Measurements from ENCODE around the gene GTF3C1.

The GTF3C1 gene

DNA sequence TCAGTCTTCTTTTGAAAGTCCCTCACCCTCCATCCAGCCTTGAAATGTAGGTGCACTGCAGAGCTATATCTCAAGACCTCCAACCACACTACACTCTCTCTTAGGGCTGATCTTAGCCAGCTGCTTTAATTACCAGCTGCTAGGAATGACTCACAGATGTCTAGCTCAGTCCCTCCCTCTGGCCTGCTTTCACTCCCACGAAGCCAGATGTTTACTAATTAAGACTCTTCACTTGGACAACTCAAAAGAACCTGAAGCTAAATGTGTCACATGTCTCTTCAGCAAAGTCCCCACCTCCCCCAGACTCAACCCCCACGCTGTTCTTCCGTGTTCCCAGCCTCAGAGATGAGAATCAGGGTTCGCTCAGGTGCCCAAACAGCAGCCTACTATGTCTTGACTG is 2.6 kb downstream of the GTF3C1 start:
- Mint-ChIP-seq H3K4me1 (peaks cover 43% of the 10 kb centered on the region), H3K27ac (no peak overlapping the region), H3K36me3 (peaks cover 32% of the 10 kb centered on the region)

DNA sequence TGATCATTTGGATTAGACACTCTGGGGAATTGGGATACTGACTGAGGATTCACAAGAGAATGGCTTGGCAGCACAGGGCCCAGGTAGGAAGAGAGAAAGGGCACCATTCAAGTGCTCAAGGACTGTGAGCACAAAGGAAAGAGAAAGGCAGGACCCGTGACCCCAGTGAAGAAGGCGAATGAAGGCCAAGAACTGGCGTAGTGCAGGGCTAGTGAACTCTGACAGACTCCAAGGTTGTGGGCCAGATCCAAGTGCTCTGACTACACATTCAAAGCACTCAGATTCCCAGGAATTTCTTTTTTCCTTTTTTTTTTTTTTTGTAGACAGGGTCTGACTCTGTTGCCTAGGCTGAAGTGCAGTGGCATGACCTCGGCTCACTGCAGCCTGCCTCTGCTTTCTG is 5.0 kb downstream of the GTF3C1 start:
- Mint-ChIP-seq H3K9me3 (no peaks in the 10 kb centered on the region), H3K36me3 (peaks cover 52% of the 10 kb centered on the region), H3K27ac (no peak overlapping the region), H3K4me3 (no peak overlapping the region), H3K4me1 (peaks cover 28% of the 10 kb centered on the region), H3K27me3 (no peaks in the 10 kb centered on the region)
- no peak for ATAC-seq

More for the DNA sequence above, 2.6 kb downstream of the GTF3C1 start:
- no peak for ATAC-seq
- no peak overlapping the region for H3K4me3 Mint-ChIP-seq
- H3K9me3 Mint-ChIP-seq, result no peaks in the 10 kb centered on the region
- H3K27me3 Mint-ChIP-seq, result no peaks in the 10 kb centered on the region

GRCh38 chr16:27543801-27544200 is 5.9 kb downstream of the GTF3C1 start:
- peaks cover 27% of the 10 kb centered on the region for H3K4me1 Mint-ChIP-seq
- no peak for ATAC-seq
- H3K4me3 Mint-ChIP-seq, result no peak overlapping the region
- peaks cover 60% of the 10 kb centered on the region for H3K36me3 Mint-ChIP-seq
- no peaks in the 10 kb centered on the region for H3K9me3 Mint-ChIP-seq
- no peaks in the 10 kb centered on the region for H3K27me3 Mint-ChIP-seq
- no peak overlapping the region for H3K27ac Mint-ChIP-seq

DNA sequence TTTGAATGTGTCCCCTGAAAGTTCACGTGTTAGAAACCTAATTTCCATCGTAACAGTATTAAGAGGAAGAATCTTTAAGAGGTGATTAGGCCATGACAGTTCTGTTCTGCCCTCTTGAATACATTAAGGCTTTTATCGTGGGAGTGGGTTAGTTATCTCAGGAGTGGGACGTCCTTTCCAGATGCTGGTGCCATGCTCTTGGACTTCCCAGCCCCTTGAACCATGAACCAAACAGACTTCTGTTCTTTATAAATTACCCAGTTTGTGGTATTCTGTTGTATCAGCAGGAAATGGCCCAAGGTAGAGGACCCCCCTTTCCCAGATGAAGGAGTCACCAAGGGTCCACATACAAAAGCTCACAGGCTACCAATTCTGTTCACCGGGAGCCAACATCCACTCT is 10.1 kb downstream of the GTF3C1 start:
- H3K9me3 Mint-ChIP-seq, result no peaks in the 10 kb centered on the region
- H3K27me3 Mint-ChIP-seq, result no peaks in the 10 kb centered on the region
- no peak overlapping the region for H3K4me3 Mint-ChIP-seq
- peaks cover 74% of the 10 kb centered on the region for H3K36me3 Mint-ChIP-seq
- H3K27ac Mint-ChIP-seq, result no peak overlapping the region
- peaks cover 6% of the 10 kb centered on the region for H3K4me1 Mint-ChIP-seq
- ATAC-seq, result no peak

DNA sequence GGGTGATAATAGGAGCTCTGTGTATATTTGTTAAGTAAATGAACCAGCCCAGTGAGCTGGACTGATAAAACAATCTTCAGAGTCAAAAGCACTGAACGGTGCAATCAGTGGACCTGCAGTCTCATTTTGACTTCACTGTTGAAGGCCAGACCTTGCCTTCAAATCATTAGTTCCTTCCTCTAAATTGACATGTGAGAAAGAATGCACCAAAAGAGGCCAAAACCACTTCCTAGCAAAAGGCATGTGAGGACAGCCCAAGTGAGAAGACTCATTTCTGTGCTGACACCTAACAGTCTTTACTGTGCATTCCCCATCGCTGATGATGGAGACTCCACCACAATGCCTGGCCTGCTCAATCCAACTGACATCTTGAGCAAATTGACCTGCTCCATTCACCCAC is 10.6 kb downstream of the GTF3C1 start:
- peaks cover 6% of the 10 kb centered on the region for H3K4me1 Mint-ChIP-seq
- no peak overlapping the region for H3K4me3 Mint-ChIP-seq
- no peak overlapping the region for H3K27ac Mint-ChIP-seq
- H3K9me3 Mint-ChIP-seq, result no peaks in the 10 kb centered on the region
- H3K36me3 Mint-ChIP-seq, result peaks cover 72% of the 10 kb centered on the region
- no peak for ATAC-seq
- no peaks in the 10 kb centered on the region for H3K27me3 Mint-ChIP-seq

- H3K36me3 Mint-ChIP-seq, result peaks cover 72% of the 10 kb centered on the region
- H3K27ac Mint-ChIP-seq, result no peak overlapping the region
- H3K9me3 Mint-ChIP-seq, result no peaks in the 10 kb centered on the region
- no peak overlapping the region for H3K4me3 Mint-ChIP-seq
- no peaks in the 10 kb centered on the region for H3K27me3 Mint-ChIP-seq
- H3K4me1 Mint-ChIP-seq, result peaks cover 6% of the 10 kb centered on the region
- no peak for ATAC-seq
Measured at GRCh38 chr16:27538528-27538927, 11.2 kb downstream of the GTF3C1 start.

DNA sequence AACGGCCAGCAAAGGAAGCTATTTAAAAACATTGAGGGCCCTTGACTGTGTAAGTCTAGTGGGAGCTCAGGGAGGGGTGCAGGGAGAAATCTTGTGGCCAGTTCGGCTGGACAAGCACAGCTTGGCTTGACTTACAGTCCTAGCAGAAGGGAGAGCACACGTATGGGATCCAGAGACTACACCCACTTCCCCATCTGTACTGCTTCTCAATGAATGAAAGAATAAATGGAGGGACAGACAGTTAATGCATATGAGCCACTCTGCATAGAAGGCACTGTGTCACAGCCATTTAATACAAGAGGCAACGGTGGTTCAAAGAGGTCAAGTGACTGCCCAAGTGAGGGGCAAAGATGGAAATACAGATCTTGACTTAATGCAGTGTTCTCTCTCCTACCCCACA is 15.5 kb downstream of the GTF3C1 start:
- Mint-ChIP-seq H3K27me3 (no peaks in the 10 kb centered on the region), H3K9me3 (no peaks in the 10 kb centered on the region), H3K36me3 (peaks cover 71% of the 10 kb centered on the region), H3K4me1 (peaks cover 2% of the 10 kb centered on the region), H3K27ac (no peak overlapping the region), H3K4me3 (no peak overlapping the region)
- ATAC-seq, result no peak

DNA sequence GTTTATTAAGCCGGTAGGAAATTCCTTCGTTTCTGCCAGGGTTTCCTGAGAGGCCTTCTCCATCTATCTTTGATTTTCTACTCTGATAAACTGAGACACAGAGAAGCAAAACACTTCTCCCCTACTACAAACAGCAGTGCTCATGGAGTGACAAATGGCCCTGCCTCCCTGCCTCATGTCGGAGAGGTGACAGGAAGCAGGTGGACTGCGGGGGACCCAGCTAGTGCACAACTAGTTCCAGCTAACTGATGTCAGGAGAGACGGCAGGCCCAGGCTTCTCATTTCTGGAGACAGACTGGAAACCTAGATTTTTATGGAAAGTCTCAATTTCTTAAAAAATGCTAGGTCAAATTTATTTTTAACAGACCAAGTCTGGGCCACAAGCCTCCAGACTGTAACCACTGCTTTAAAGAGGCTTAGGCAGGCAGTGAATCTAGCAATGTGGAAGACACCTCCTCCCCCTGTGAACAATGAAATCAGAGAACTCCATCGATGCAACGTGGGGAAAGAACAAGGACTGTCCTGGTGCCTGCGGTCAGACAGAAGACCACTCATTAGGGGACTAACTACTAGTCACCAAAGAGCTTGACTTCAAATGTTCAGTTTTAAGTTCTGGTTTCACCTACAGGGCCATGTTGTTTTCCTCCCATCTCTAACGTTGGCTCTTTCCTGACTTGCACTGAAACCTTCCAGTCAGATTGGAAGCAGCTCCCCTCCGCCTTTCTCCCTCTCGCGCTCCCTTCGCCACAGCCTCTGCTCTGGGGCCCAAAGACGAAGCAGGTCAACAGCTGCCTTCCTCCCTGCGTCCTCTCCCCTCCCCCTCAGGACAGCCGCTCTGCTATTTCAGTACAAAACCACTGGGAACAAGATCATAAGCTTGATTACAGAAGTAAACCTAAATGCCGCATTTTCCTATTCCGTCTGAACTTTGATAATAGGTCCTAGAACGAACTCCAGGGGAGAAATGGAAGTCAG is 17.6 kb downstream of the GTF3C1 start:
- no peaks in the 10 kb centered on the region for H3K9me3 Mint-ChIP-seq
- no peak overlapping the region for H3K4me3 Mint-ChIP-seq
- ATAC-seq, result no peak
- H3K4me1 Mint-ChIP-seq, result no peaks in the 10 kb centered on the region
- no peak overlapping the region for H3K27ac Mint-ChIP-seq
- H3K36me3 Mint-ChIP-seq, result peaks cover 74% of the 10 kb centered on the region
- H3K27me3 Mint-ChIP-seq, result no peaks in the 10 kb centered on the region

DNA sequence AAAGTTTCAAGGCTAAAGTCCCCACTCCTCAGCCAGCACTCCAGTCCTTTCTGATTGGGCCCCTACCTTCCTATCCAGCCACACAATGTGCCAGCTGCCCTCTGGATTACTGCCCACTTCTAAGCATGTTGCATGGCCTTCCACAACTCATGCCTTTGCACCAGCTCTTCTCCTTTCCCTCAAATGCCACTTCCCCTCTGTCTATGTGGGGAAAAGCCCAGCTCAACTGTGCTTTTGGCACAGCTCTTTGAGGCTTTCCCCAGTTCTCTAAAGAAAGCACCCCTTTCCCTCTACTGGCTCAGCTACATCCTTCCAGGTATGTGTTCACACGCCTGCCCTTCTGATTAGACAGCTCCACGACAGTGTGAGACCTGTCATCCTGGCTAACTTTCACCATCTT is 18.5 kb downstream of the GTF3C1 start:
- no peaks in the 10 kb centered on the region for H3K9me3 Mint-ChIP-seq
- H3K27ac Mint-ChIP-seq, result no peak overlapping the region
- H3K27me3 Mint-ChIP-seq, result no peaks in the 10 kb centered on the region
- H3K4me1 Mint-ChIP-seq, result no peaks in the 10 kb centered on the region
- no peak overlapping the region for H3K4me3 Mint-ChIP-seq
- H3K36me3 Mint-ChIP-seq, result peaks cover 73% of the 10 kb centered on the region
- ATAC-seq, result no peak

- Mint-ChIP-seq H3K9me3 (no peaks in the 10 kb centered on the region), H3K36me3 (peaks cover 78% of the 10 kb centered on the region), H3K4me1 (no peaks in the 10 kb centered on the region), H3K27ac (no peak overlapping the region), H3K27me3 (no peaks in the 10 kb centered on the region), H3K4me3 (no peak overlapping the region)
- no peak for ATAC-seq
Measured at GRCh38 chr16:27529962-27530361, 19.8 kb downstream of the GTF3C1 start.

GRCh38 chr16:27528294-27528693 is 21.4 kb downstream of the GTF3C1 start:
- Mint-ChIP-seq H3K27me3 (no peaks in the 10 kb centered on the region), H3K36me3 (peaks cover 76% of the 10 kb centered on the region), H3K9me3 (no peaks in the 10 kb centered on the region), H3K4me3 (no peak overlapping the region), H3K4me1 (no peaks in the 10 kb centered on the region), H3K27ac (no peak overlapping the region)
- no peak for ATAC-seq

- H3K27ac Mint-ChIP-seq, result no peak overlapping the region
- H3K36me3 Mint-ChIP-seq, result peaks cover 81% of the 10 kb centered on the region
- no peak for ATAC-seq
- no peaks in the 10 kb centered on the region for H3K9me3 Mint-ChIP-seq
- no peaks in the 10 kb centered on the region for H3K4me1 Mint-ChIP-seq
- H3K27me3 Mint-ChIP-seq, result no peaks in the 10 kb centered on the region
- no peak overlapping the region for H3K4me3 Mint-ChIP-seq
Measured at GRCh38 chr16:27526180-27526579, 23.5 kb downstream of the GTF3C1 start.

GRCh38 chr16:27522173-27522707 is 27.5 kb downstream of the GTF3C1 start:
- Mint-ChIP-seq H3K4me3 (no peak overlapping the region), H3K4me1 (no peaks in the 10 kb centered on the region), H3K9me3 (no peaks in the 10 kb centered on the region), H3K36me3 (peaks cover 71% of the 10 kb centered on the region), H3K27me3 (no peaks in the 10 kb centered on the region), H3K27ac (no peak overlapping the region)
- no peak for ATAC-seq

GRCh38 chr16:27520982-27521673 is 28.6 kb downstream of the GTF3C1 start:
- H3K27me3 Mint-ChIP-seq, result no peaks in the 10 kb centered on the region
- no peak overlapping the region for H3K27ac Mint-ChIP-seq
- H3K36me3 Mint-ChIP-seq, result peaks cover 70% of the 10 kb centered on the region
- no peak for ATAC-seq
- H3K9me3 Mint-ChIP-seq, result no peaks in the 10 kb centered on the region
- H3K4me3 Mint-ChIP-seq, result no peak overlapping the region
- no peaks in the 10 kb centered on the region for H3K4me1 Mint-ChIP-seq

- ATAC-seq, result no peak
- H3K27me3 Mint-ChIP-seq, result no peaks in the 10 kb centered on the region
- H3K36me3 Mint-ChIP-seq, result peaks cover 72% of the 10 kb centered on the region
Measured at GRCh38 chr16:27518226-27518625, 31.5 kb downstream of the GTF3C1 start.

More at GRCh38 chr16:27518226-27518625, 31.5 kb downstream of the GTF3C1 start:
- Mint-ChIP-seq H3K4me1 (no peaks in the 10 kb centered on the region), H3K27ac (no peak overlapping the region), H3K4me3 (no peak overlapping the region), H3K9me3 (no peaks in the 10 kb centered on the region)

All from stimulated activated memory B cell treated with anti-CD40 and anti-IgM and Interleukin-4, amounts not matched to agents 10 μg/mL and 1 μg/mL and 100 μg/mL, for 72 hours (primary cell).